Measurements from ENCODE around the gene LHX3.

LHX3 gene

DNA sequence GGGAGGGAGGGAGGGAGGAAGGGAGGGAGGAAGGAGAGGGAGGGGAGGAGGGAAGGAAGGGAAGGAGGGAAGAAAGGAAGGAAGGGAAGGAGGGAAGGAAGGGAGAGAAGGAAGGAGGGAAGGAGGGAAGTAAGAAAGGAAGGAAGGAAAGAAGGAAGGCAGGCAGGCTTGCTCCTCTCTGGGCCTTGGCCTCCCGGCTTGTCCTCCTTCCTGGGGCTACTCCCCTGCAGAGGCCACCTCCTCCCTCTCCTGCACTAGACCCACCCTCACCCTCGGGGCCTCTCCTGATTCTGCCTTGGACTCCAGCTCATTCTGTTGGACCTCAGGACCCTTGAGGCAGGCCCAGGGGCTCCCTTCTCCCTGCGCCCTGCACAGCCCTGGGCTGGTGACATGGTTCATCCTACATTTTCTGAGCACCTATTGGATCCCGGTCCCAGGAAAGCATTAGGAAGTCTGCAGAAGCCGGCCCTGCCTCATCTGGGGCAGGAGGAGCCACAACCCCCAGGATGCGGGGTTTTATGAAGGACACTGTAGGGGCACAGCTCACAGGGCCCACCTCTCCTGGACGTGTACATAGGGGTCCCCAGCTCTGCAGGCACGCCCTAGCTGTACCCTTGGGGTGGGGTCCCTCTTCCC is 23.0 kb downstream of the LHX3 start:
- Histone ChIP-seq H3K27me3 (ENCODE audit: insufficient read depth, poor library complexity, severe bottlenecking) (no peaks in the 10 kb centered on the region), H3K27ac (replicated peaks) (no peak overlapping the region), H3K4me3 (replicated peaks; ENCODE audit: insufficient read depth, low read length) (no peak overlapping the region)
- TF ChIP-seq POLR2AphosphoS5 (IDR thresholded peaks at IDR 0.05; ENCODE audit: low read depth) (no peak), SPI1 (IDR thresholded peaks at IDR 0.05; ENCODE audit: borderline replicate concordance, low read depth) (no peak), GABPA (IDR thresholded peaks at IDR 0.05; ENCODE audit: low read depth) (no peak)
- TF ChIP-seq, protein P1, sequence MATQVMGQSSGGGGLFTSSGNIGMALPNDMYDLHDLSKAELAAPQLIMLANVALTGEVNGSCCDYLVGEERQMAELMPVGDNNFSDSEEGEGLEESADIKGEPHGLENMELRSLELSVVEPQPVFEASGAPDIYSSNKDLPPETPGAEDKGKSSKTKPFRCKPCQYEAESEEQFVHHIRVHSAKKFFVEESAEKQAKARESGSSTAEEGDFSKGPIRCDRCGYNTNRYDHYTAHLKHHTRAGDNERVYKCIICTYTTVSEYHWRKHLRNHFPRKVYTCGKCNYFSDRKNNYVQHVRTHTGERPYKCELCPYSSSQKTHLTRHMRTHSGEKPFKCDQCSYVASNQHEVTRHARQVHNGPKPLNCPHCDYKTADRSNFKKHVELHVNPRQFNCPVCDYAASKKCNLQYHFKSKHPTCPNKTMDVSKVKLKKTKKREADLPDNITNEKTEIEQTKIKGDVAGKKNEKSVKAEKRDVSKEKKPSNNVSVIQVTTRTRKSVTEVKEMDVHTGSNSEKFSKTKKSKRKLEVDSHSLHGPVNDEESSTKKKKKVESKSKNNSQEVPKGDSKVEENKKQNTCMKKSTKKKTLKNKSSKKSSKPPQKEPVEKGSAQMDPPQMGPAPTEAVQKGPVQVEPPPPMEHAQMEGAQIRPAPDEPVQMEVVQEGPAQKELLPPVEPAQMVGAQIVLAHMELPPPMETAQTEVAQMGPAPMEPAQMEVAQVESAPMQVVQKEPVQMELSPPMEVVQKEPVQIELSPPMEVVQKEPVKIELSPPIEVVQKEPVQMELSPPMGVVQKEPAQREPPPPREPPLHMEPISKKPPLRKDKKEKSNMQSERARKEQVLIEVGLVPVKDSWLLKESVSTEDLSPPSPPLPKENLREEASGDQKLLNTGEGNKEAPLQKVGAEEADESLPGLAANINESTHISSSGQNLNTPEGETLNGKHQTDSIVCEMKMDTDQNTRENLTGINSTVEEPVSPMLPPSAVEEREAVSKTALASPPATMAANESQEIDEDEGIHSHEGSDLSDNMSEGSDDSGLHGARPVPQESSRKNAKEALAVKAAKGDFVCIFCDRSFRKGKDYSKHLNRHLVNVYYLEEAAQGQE (IDR thresholded peaks at IDR 0.05; ENCODE audit: insufficient replicate concordance, low read depth) = no peak
- TF ChIP-seq, protein P2, sequence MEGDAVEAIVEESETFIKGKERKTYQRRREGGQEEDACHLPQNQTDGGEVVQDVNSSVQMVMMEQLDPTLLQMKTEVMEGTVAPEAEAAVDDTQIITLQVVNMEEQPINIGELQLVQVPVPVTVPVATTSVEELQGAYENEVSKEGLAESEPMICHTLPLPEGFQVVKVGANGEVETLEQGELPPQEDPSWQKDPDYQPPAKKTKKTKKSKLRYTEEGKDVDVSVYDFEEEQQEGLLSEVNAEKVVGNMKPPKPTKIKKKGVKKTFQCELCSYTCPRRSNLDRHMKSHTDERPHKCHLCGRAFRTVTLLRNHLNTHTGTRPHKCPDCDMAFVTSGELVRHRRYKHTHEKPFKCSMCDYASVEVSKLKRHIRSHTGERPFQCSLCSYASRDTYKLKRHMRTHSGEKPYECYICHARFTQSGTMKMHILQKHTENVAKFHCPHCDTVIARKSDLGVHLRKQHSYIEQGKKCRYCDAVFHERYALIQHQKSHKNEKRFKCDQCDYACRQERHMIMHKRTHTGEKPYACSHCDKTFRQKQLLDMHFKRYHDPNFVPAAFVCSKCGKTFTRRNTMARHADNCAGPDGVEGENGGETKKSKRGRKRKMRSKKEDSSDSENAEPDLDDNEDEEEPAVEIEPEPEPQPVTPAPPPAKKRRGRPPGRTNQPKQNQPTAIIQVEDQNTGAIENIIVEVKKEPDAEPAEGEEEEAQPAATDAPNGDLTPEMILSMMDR (IDR thresholded peaks at IDR 0.05; ENCODE audit: insufficient read depth, low read length) = no peak
- no peak for DNase-seq (ENCODE audit: low read depth in 1 of 2, low spot score in 1 of 2)

DNA sequence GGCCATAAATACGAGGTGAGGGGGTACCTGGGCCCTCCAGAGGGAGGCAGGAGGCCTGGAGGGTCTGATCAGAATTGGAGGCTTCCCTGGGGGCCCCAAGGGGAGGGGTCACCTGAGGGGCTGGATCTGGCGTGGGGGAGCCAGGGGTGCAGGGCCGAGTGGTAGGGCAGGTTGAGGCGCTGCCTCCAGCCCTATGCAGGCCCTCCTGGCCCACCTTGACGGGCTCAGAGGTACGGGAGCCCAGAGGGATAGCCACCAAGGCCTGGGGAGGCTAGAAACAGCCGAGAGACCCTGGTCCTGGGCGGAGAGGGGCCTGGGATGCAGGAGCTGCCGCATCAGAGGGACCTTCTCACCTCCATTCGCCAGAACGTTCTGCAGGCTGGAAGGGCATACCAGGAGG is 24.3 kb downstream of the LHX3 start:
- TF ChIP-seq POLR2AphosphoS5 (IDR thresholded peaks at IDR 0.05; ENCODE audit: low read depth) = no peak
- TF ChIP-seq, protein P1 (IDR thresholded peaks at IDR 0.05; ENCODE audit: insufficient replicate concordance, low read depth) = no peak
- no peak for TF ChIP-seq SPI1 (IDR thresholded peaks at IDR 0.05; ENCODE audit: borderline replicate concordance, low read depth)
- TF ChIP-seq, protein P2 (IDR thresholded peaks at IDR 0.05; ENCODE audit: insufficient read depth, low read length) = no peak
- no peak for TF ChIP-seq GABPA (IDR thresholded peaks at IDR 0.05; ENCODE audit: low read depth)
- Histone ChIP-seq H3K27me3 (ENCODE audit: insufficient read depth, poor library complexity, severe bottlenecking) (no peaks in the 10 kb centered on the region), H3K27ac (replicated peaks) (no peak overlapping the region), H3K4me3 (replicated peaks; ENCODE audit: insufficient read depth, low read length) (no peak overlapping the region)
- DNase-seq (ENCODE audit: low read depth in 1 of 2, low spot score in 1 of 2) = no peak

DNA sequence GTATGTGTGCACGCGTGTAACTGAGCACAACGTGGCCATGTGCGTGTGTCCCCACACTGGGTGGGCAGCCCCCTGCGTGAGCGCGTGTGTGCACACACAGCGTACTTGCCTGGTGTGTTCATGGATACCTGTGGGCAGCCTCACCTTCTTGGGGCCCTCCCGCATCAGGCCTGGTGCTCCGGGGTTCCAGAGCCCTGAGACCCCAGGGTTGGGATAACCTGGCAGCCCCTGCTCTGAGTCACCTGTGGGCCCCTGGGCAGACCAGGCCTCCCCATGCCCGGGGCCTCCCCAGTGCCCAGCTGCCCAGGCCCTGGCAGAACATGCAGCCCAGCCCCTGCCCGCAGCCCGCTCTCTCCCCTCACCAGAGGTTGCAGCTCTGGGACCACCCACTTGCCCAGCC is 25.2 kb downstream of the LHX3 start:
- no peak for DNase-seq (ENCODE audit: low read depth in 1 of 2, low spot score in 1 of 2)
- no peak overlapping the region for H3K4me3 ChIP-seq (replicated peaks; ENCODE audit: insufficient read depth, low read length)
- H3K27me3 ChIP-seq (ENCODE audit: insufficient read depth, poor library complexity, severe bottlenecking) = no peaks in the 10 kb centered on the region
- TF ChIP-seq, protein P1 (IDR thresholded peaks at IDR 0.05; ENCODE audit: insufficient replicate concordance, low read depth) = no peak
- TF ChIP-seq GABPA (IDR thresholded peaks at IDR 0.05; ENCODE audit: low read depth) = no peak
- no peak for TF ChIP-seq SPI1 (IDR thresholded peaks at IDR 0.05; ENCODE audit: borderline replicate concordance, low read depth)
- no peak for TF ChIP-seq POLR2AphosphoS5 (IDR thresholded peaks at IDR 0.05; ENCODE audit: low read depth)
- TF ChIP-seq, protein P2 (IDR thresholded peaks at IDR 0.05; ENCODE audit: insufficient read depth, low read length) = no peak
- H3K27ac ChIP-seq (replicated peaks) = no peak overlapping the region
